SU-DHL-6 (cell line): ENCODE results near the gene RIPOR2.
A peak's percentile ranks its signal among the peaks of the same experiment; 100 is the strongest.

Experiments
- H2AFZ ChIP-seq: fragments of 200-600 bp; sonication (generic); 2 replicates; pipeline ENCODE4 v1.6.1; 2014; ENCODE audit warnings: low read depth, mild to moderate bottlenecking, moderate library complexity, mixed read lengths, antibody characterized with exemption, low read length; ENCODE audit not compliant: severe bottlenecking
- H3F3A ChIP-seq: fragments of 200-600 bp; shearing (Covaris generic); 2 replicates; pipeline ENCODE4 v1.6.0; 2016; ENCODE audit warnings: antibody characterized with exemption, mild to moderate bottlenecking; ENCODE audit not compliant: insufficient read depth
- H3K27ac ChIP-seq: fragments of 200-600 bp; sonication (generic); 2 replicates; pipeline ENCODE4 v1.5.1; 2016; ENCODE audit warnings: low read depth, mild to moderate bottlenecking, low read length, moderate library complexity, mixed read lengths
- H3K27me3 ChIP-seq: fragments of 200-600 bp; sonication (generic), shearing (Covaris generic); 2 replicates; pipeline ENCODE4 v1.6.0; 2014; ENCODE audit warnings: mild to moderate bottlenecking, low read length
- H3K36me3 ChIP-seq: fragments of 200-600 bp; sonication (generic); 2 replicates; pipeline ENCODE4 v1.6.1; 2014; ENCODE audit warnings: mild to moderate bottlenecking, low read length, mixed read lengths
- H3K4me2 ChIP-seq: fragments of 300-600, 200-600 bp; shearing (Covaris generic), sonication (generic); 2 replicates; pipeline ENCODE4 v1.6.0; 2014; ENCODE audit warnings: low read length, low read depth, mild to moderate bottlenecking; ENCODE audit not compliant: poor library complexity, severe bottlenecking
- H3K4me3 ChIP-seq: fragments of 200-600 bp; sonication (generic); 2 replicates; pipeline ENCODE4 v1.5.1; 2014; ENCODE audit warnings: antibody characterized with exemption, low read length, mild to moderate bottlenecking, mixed read lengths; ENCODE audit not compliant: insufficient read depth, poor library complexity, severe bottlenecking
- H3K79me2 ChIP-seq: fragments of 200-600 bp; sonication (generic); 2 replicates; pipeline ENCODE4 v1.6.1; 2014; ENCODE audit warnings: mild to moderate bottlenecking, low read length, moderate library complexity; ENCODE audit not compliant: insufficient read depth
- H3K9ac ChIP-seq: fragments of 200-600 bp; sonication (generic); 2 replicates; pipeline ENCODE4 v1.7.0; 2014; ENCODE audit warnings: mild to moderate bottlenecking, low read length
- H3K9me2 ChIP-seq: fragments of 200-600 bp; sonication (generic); replicated peaks from 2 replicates; pipeline ENCODE4 v1.6.1; 2014; ENCODE audit warnings: low read length; ENCODE audit not compliant: insufficient read depth
- H3K9me3 ChIP-seq: fragments of 200-600 bp; sonication (generic); 2 replicates; pipeline ENCODE4 v1.6.1; 2014; ENCODE audit warnings: low read length, mixed read lengths; ENCODE audit not compliant: insufficient read depth
- H4K20me1 ChIP-seq: fragments of 200-600 bp; sonication (generic); 2 replicates; pipeline ENCODE4 v1.6.1; 2014; ENCODE audit warnings: low read depth, mild to moderate bottlenecking, antibody characterized with exemption, low read length, moderate library complexity, mixed read lengths
- EZH2phosphoT487 ChIP-seq: fragments of 200-600 bp; sonication (generic), shearing (Covaris generic); conservative IDR thresholded peaks from 2 replicates; pipeline ENCODE4 v1.6.1; 2018; ENCODE audit warnings: mild to moderate bottlenecking, antibody characterized with exemption, low read length, moderate library complexity, mixed read lengths
- TF ChIP-seq, protein P1 (sequence below): fragments of 200-600 bp; sonication (generic); IDR thresholded peaks from one replicate; pipeline ENCODE4 v1.5.1; 2017; ENCODE audit warnings: antibody characterized with exemption, mild to moderate bottlenecking, low read length, moderate library complexity; ENCODE audit not compliant: insufficient read depth, poor library complexity, severe bottlenecking

Gene RIPOR2

DNA sequence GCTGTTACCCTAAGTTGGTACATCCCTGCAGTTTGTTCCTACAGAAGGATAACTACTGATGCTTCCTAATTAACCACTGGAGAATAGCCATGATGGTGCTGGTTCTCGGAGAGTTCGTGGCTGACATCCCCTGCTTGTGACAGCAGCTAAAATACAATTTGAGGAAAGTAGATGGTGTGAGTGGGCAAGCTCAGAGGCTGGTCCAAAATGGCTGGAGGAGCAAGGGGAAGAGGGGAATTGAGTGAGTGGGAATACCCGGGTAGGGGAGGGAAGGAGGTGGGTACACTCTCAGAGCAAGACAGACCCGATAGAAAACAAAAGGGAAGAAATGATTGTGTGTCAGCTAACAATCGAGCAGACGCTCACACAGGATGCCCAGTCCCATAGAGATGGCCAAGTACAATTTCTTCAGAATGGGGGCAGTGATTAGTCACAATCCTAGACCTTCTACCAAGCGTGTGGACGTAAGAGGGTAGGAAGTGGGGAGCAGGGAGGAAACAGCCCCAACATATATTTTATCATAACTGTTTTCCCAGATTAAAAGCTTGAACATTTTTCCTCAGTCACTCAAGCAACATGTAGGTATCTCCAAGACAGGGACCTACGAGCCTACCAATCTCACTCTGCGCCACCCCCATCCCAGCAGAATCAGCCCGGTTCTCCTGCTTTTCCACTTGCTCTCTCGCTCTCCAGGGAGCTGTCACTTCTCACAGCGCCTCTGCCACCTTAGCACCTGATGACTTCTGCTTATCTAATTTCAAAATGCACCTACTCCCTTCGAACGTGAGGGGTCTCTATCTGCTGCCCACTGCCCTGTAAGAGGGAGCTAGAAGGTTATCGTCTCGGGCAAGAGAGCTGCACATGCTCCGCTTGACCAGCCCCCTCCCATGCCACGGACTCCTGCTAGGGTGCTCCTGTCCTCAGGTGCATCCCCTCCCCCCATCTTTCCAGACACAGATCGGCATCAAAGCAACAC, 26.2 kb downstream of the RIPOR2 start:
- Histone ChIP-seq H3K79me2 (peaks cover 100% of the 10 kb centered on the region), H3K4me2 (peak overlapping the region; percentile 77), H3K36me3 (peaks cover 24% of the 10 kb centered on the region), H3K9ac (peak overlapping the region; percentile 77), H3F3A (peaks cover 55% of the 10 kb centered on the region), H3K27ac (peak overlapping the region; percentile 85), H3K4me3 (peak overlapping the region; percentile 72), H3K9me3 (no peaks in the 10 kb centered on the region), H2AFZ (no peak overlapping the region), H3K27me3 (no peaks in the 10 kb centered on the region), H4K20me1 (no peaks in the 10 kb centered on the region), H3K9me2 (no peaks in the 10 kb centered on the region)
- TF ChIP-seq, protein P1, sequence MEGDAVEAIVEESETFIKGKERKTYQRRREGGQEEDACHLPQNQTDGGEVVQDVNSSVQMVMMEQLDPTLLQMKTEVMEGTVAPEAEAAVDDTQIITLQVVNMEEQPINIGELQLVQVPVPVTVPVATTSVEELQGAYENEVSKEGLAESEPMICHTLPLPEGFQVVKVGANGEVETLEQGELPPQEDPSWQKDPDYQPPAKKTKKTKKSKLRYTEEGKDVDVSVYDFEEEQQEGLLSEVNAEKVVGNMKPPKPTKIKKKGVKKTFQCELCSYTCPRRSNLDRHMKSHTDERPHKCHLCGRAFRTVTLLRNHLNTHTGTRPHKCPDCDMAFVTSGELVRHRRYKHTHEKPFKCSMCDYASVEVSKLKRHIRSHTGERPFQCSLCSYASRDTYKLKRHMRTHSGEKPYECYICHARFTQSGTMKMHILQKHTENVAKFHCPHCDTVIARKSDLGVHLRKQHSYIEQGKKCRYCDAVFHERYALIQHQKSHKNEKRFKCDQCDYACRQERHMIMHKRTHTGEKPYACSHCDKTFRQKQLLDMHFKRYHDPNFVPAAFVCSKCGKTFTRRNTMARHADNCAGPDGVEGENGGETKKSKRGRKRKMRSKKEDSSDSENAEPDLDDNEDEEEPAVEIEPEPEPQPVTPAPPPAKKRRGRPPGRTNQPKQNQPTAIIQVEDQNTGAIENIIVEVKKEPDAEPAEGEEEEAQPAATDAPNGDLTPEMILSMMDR: no peak
- no peak for TF ChIP-seq EZH2phosphoT487

DNA sequence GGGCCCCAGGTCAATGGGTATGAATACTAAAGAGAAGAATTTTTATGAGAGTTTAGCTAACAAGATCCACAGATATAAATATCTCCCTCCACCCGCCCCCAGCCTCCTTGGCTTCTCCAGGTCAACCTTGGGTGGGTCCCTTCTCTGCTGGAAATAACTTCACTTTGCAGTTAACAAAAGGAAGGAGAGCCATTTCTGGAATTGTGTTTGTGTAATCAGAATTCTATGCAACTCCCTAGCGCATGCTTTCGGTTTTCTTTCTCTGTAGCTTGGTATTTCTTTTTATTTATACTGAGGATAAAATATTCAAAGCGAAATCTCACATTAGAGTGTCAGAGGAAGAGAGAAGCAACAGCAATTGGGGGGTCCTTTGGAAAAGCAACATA, 27.1 kb downstream of the RIPOR2 start:
- peak overlapping the region; percentile 72 for H3K4me3 ChIP-seq
- no peak overlapping the region for H2AFZ ChIP-seq
- peak overlapping the region; percentile 77 for H3K4me2 ChIP-seq
- no peaks in the 10 kb centered on the region for H3K27me3 ChIP-seq
- H3K9me3 ChIP-seq: no peaks in the 10 kb centered on the region
- H3K9ac ChIP-seq: peak overlapping the region; percentile 77
- H3K79me2 ChIP-seq: peaks cover 100% of the 10 kb centered on the region
- peak overlapping the region; percentile 85 for H3K27ac ChIP-seq
- no peaks in the 10 kb centered on the region; the same call in 1 of the 2 replicates for H4K20me1 ChIP-seq
- no peaks in the 10 kb centered on the region for H3K9me2 ChIP-seq
- no peak for TF ChIP-seq EZH2phosphoT487
- TF ChIP-seq, protein P1: no peak
- H3K36me3 ChIP-seq: peaks cover 30% of the 10 kb centered on the region
- H3F3A ChIP-seq: peaks cover 50% of the 10 kb centered on the region

DNA sequence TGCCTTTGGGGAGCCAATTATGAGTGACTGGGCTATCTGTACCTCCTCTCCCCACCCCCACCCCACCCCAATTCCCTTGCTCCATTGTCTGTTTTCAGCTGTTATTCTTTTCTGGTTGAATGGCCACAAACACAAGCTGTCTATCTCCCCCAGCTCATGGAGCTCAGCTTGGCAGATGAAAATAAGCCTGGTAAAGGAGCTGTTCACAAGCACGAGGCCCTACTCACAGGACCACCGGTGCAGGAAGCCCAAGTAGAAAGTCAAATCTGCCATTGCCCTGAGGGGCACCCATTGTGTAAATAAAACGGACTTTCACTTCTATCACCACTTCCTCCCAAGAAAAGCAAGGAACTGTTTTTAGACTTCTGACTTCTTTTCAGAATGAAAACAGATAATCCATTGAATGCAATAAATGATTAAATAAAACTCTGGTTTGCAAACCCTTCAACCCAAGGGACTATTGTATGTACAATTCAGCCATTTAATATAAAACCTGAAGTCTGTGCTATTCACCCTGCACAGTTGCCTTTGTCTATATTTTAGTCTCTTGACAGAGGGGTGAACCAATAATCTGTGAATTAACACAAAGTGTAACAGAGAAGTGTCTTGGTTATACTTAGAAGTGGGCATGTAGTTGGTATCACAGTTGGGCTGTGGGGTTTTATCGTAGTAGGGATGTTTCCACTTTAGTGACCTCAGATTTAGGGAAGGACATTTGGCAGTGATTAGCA, 27.7 kb downstream of the RIPOR2 start:
- H3K79me2 ChIP-seq: peaks cover 100% of the 10 kb centered on the region
- peak overlapping the region; percentile 85 for H3K27ac ChIP-seq
- H3K9ac ChIP-seq: peak overlapping the region; percentile 77
- no peaks in the 10 kb centered on the region for H3K27me3 ChIP-seq
- H3K9me3 ChIP-seq: no peaks in the 10 kb centered on the region
- H3F3A ChIP-seq: peaks cover 50% of the 10 kb centered on the region
- H4K20me1 ChIP-seq: no peaks in the 10 kb centered on the region; the same call in 1 of the 2 replicates
- peak overlapping the region; percentile 77 for H3K4me2 ChIP-seq
- peak overlapping the region; percentile 72 for H3K4me3 ChIP-seq
- TF ChIP-seq, protein P1: no peak
- TF ChIP-seq EZH2phosphoT487: no peak
- no peaks in the 10 kb centered on the region for H3K9me2 ChIP-seq
- no peak overlapping the region for H2AFZ ChIP-seq
- H3K36me3 ChIP-seq: peaks cover 31% of the 10 kb centered on the region
